Measurements from ENCODE around the gene MEGF11.

MEGF11 gene

GRCh38 chr15:66219339-66219738 is 34.2 kb downstream of the MEGF11 start:
- Histone ChIP-seq H2AFZ (ENCODE audit: low read depth, low read length) (no peak overlapping the region), H3K79me2 (ENCODE audit: low read length) (no peaks in the 10 kb centered on the region), H3K4me1 (ENCODE audit: low read length) (no peaks in the 10 kb centered on the region), H3K9me3 (ENCODE audit: insufficient read depth, low read length) (no peaks in the 10 kb centered on the region), H3K27ac (ENCODE audit: low read length) (no peak overlapping the region), H3K4me3 (ENCODE audit: low read length) (no peak overlapping the region), H3K9ac (ENCODE audit: low read length) (no peak overlapping the region), H3K4me2 (ENCODE audit: low read length) (no peak overlapping the region), H4K20me1 (ENCODE audit: insufficient read depth, low read length) (no peaks in the 10 kb centered on the region), H3K36me3 (replicated peaks; ENCODE audit: low read depth, low read length) (no peaks in the 10 kb centered on the region), H3K27me3 (ENCODE audit: low read depth, low read length) (peaks cover 14% of the 10 kb centered on the region; the same call in 1 of the 2 replicates)
- TF ChIP-seq, protein P1, sequence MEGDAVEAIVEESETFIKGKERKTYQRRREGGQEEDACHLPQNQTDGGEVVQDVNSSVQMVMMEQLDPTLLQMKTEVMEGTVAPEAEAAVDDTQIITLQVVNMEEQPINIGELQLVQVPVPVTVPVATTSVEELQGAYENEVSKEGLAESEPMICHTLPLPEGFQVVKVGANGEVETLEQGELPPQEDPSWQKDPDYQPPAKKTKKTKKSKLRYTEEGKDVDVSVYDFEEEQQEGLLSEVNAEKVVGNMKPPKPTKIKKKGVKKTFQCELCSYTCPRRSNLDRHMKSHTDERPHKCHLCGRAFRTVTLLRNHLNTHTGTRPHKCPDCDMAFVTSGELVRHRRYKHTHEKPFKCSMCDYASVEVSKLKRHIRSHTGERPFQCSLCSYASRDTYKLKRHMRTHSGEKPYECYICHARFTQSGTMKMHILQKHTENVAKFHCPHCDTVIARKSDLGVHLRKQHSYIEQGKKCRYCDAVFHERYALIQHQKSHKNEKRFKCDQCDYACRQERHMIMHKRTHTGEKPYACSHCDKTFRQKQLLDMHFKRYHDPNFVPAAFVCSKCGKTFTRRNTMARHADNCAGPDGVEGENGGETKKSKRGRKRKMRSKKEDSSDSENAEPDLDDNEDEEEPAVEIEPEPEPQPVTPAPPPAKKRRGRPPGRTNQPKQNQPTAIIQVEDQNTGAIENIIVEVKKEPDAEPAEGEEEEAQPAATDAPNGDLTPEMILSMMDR (IDR thresholded peaks at IDR 0.05; ENCODE audit: low read depth, low read length): no peak
- TF ChIP-seq EZH2phosphoT487 (IDR thresholded peaks at IDR 0.05; ENCODE audit: low read depth): no peak

DNA sequence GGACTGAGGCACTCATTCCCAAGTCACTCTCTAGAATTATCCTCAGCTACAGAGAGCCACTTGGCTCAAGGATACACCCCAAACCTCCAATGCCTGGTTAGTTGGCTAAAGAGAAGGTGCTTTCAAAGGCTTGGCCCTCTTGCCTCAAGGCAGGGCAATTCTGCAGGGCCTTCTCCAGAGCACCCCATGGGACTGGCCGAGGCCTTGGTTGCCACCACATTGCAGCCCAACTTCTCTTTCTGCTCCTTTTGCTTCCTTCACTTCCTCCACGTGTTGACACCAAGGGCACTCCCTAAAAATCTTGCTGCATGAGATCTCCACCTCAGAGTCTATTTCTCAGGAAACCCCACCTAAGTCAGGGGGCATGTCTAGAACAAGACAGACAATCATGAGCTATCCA is 36.7 kb downstream of the MEGF11 start:
- TF ChIP-seq EZH2phosphoT487 (IDR thresholded peaks at IDR 0.05; ENCODE audit: low read depth): no peak
- TF ChIP-seq, protein P1 (IDR thresholded peaks at IDR 0.05; ENCODE audit: low read depth, low read length): no peak
- Histone ChIP-seq H4K20me1 (ENCODE audit: insufficient read depth, low read length) (no peaks in the 10 kb centered on the region), H3K79me2 (ENCODE audit: low read length) (no peaks in the 10 kb centered on the region), H3K36me3 (replicated peaks; ENCODE audit: low read depth, low read length) (no peaks in the 10 kb centered on the region), H3K9me3 (ENCODE audit: insufficient read depth, low read length) (no peaks in the 10 kb centered on the region), H3K9ac (ENCODE audit: low read length) (no peak overlapping the region), H3K4me3 (ENCODE audit: low read length) (no peak overlapping the region), H3K27ac (ENCODE audit: low read length) (no peak overlapping the region), H3K27me3 (ENCODE audit: low read depth, low read length) (peaks cover 9% of the 10 kb centered on the region; the same call in 1 of the 2 replicates), H3K4me1 (ENCODE audit: low read length) (no peaks in the 10 kb centered on the region), H2AFZ (ENCODE audit: low read depth, low read length) (no peak overlapping the region), H3K4me2 (ENCODE audit: low read length) (no peak overlapping the region)

GRCh38 chr15:66215811-66216210 is 37.7 kb downstream of the MEGF11 start:
- TF ChIP-seq, protein P1 (IDR thresholded peaks at IDR 0.05; ENCODE audit: low read depth, low read length): no peak
- TF ChIP-seq EZH2phosphoT487 (IDR thresholded peaks at IDR 0.05; ENCODE audit: low read depth): no peak
- Histone ChIP-seq H3K27me3 (ENCODE audit: low read depth, low read length) (peaks cover 6% of the 10 kb centered on the region; the same call in 1 of the 2 replicates), H3K27ac (ENCODE audit: low read length) (no peak overlapping the region)

GRCh38 chr15:66214246-66214645 is 39.3 kb downstream of the MEGF11 start:
- Histone ChIP-seq H3K4me3 (ENCODE audit: low read length) (no peak overlapping the region), H2AFZ (ENCODE audit: low read depth, low read length) (no peak overlapping the region), H3K9ac (ENCODE audit: low read length) (no peak overlapping the region), H3K9me3 (ENCODE audit: insufficient read depth, low read length) (no peaks in the 10 kb centered on the region), H3K27me3 (ENCODE audit: low read depth, low read length) (peaks cover 10% of the 10 kb centered on the region; the same call in 1 of the 2 replicates), H3K4me2 (ENCODE audit: low read length) (no peak overlapping the region), H3K27ac (ENCODE audit: low read length) (no peak overlapping the region), H3K79me2 (ENCODE audit: low read length) (no peaks in the 10 kb centered on the region), H3K4me1 (ENCODE audit: low read length) (no peaks in the 10 kb centered on the region), H4K20me1 (ENCODE audit: insufficient read depth, low read length) (no peaks in the 10 kb centered on the region), H3K36me3 (replicated peaks; ENCODE audit: low read depth, low read length) (no peaks in the 10 kb centered on the region)
- no peak for TF ChIP-seq EZH2phosphoT487 (IDR thresholded peaks at IDR 0.05; ENCODE audit: low read depth)
- TF ChIP-seq, protein P1 (IDR thresholded peaks at IDR 0.05; ENCODE audit: low read depth, low read length): no peak

More at GRCh38 chr15:66215811-66216210, 37.7 kb downstream of the MEGF11 start:
- Histone ChIP-seq H3K79me2 (ENCODE audit: low read length) (no peaks in the 10 kb centered on the region), H2AFZ (ENCODE audit: low read depth, low read length) (no peak overlapping the region), H3K9me3 (ENCODE audit: insufficient read depth, low read length) (no peaks in the 10 kb centered on the region), H3K4me3 (ENCODE audit: low read length) (no peak overlapping the region), H4K20me1 (ENCODE audit: insufficient read depth, low read length) (no peaks in the 10 kb centered on the region), H3K4me2 (ENCODE audit: low read length) (no peak overlapping the region), H3K36me3 (replicated peaks; ENCODE audit: low read depth, low read length) (no peaks in the 10 kb centered on the region), H3K4me1 (ENCODE audit: low read length) (no peaks in the 10 kb centered on the region), H3K9ac (ENCODE audit: low read length) (no peak overlapping the region)

Measured in OCI-LY3 (cell line).